Mesothelial cell of epicardium (in vitro differentiated cells): Measurements from ENCODE around the gene HEATR9. TPM values are rescaled to one million over a fixed set of nuclear protein-coding genes. Genes with fewer than 3 reads are reported as not detected.

Source experiments
- DNase-seq, 2 experiments: peaks; one replicate each; pipeline ENCODE4 v3.0.0; 2021; ENCODE audit warnings: low spot score in 2 of 2; ENCODE audit not compliant: unreplicated experiment in 2 of 2
- H3K27ac Mint-ChIP-seq: 2 replicates; pipeline ENCODE4 v1.8.0; 2021; ENCODE audit warnings: mixed read lengths
- H3K27me3 Mint-ChIP-seq: 2 replicates; pipeline ENCODE4 v1.8.0; 2021; ENCODE audit warnings: low read depth, mixed read lengths
- H3K36me3 Mint-ChIP-seq: 2 replicates; pipeline ENCODE4 v1.8.0; 2021; ENCODE audit warnings: mixed read lengths
- H3K4me1 Mint-ChIP-seq: 2 replicates; pipeline ENCODE4 v1.8.0; 2021; ENCODE audit warnings: mixed read lengths
- H3K4me3 Mint-ChIP-seq: 2 replicates; pipeline ENCODE4 v1.8.0; 2021; ENCODE audit warnings: mild to moderate bottlenecking, moderate library complexity, mixed read lengths
- H3K9me3 Mint-ChIP-seq: 2 replicates; pipeline ENCODE4 v1.8.0; 2021; ENCODE audit warnings: mixed read lengths
- CTCF ChIP-seq: fragments of 200-600 bp; sonication (generic); IDR thresholded peaks from one replicate; pipeline ENCODE4 v1.5.0; 2021; ENCODE audit warnings: antibody characterized with exemption; ENCODE audit not compliant: unreplicated experiment
- total RNA-seq: library from RNA; stranded (reverse); gene quantifications from 3 replicates; pipeline ENCODE4 v1.2.1, GENCODE V29; 2021

The HEATR9 gene
- total RNA-seq, 1 donor from 2014 or later, result not detected

- Mint-ChIP-seq H3K4me1 (no peaks in the 10 kb centered on the region), H3K36me3 (no peaks in the 10 kb centered on the region), H3K4me3 (no peak within 1 kb of the TSS), H3K27ac (no peak within 1 kb of the TSS), H3K27me3 (no peaks in the 10 kb centered on the region), H3K9me3 (no peaks in the 10 kb centered on the region)
- TF ChIP-seq CTCF, result no peak
- no peak for DNase-seq
Measured at GRCh38 chr17:35879773-35880654, 11.3 kb upstream of the HEATR9 start, which contains the start of gene CCL5. Gene CCL5, minus strand, starts transcription at chr17:35880360.

GRCh38 chr17:35878361-35878760 lies 9.7 kb upstream of the HEATR9 start:
- no peak for TF ChIP-seq CTCF
- no peaks in the 10 kb centered on the region for H3K4me1 Mint-ChIP-seq
- no peaks in the 10 kb centered on the region for H3K9me3 Mint-ChIP-seq
- H3K27me3 Mint-ChIP-seq, result no peaks in the 10 kb centered on the region
- H3K4me3 Mint-ChIP-seq, result no peak overlapping the region
- no peak overlapping the region for H3K27ac Mint-ChIP-seq
- no peak for DNase-seq
- H3K36me3 Mint-ChIP-seq, result no peaks in the 10 kb centered on the region

- TF ChIP-seq CTCF, result no peak
- Mint-ChIP-seq H3K27ac (no peak overlapping the region), H3K9me3 (no peaks in the 10 kb centered on the region), H3K4me1 (no peaks in the 10 kb centered on the region), H3K27me3 (no peaks in the 10 kb centered on the region), H3K4me3 (no peak overlapping the region), H3K36me3 (no peaks in the 10 kb centered on the region)
- DNase-seq, result no peak
Measured at GRCh38 chr17:35877345-35878029, 8.8 kb upstream of the HEATR9 start.

DNA sequence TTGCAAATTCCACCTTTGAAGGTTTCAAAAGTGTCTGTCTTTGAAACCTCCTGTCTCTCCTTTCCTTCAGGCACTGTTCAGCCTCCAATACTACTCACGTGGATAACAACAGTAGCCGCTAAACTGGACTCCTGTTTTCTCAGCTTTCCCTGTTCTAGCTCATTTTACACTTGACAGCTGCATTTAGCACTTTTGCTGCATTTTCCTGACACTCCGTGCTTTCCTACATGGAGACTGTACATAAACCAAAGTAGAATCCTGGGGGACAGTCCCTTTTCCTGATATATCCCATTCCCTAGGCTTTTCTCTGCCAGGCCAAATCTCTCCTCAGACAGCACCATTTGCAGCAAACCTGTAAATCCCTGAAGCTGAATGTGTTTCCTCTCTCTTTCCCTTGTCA lies 7.8 kb upstream of the HEATR9 start:
- no peak for DNase-seq
- H3K36me3 Mint-ChIP-seq, result no peaks in the 10 kb centered on the region
- no peaks in the 10 kb centered on the region for H3K27me3 Mint-ChIP-seq
- H3K9me3 Mint-ChIP-seq, result no peaks in the 10 kb centered on the region
- no peaks in the 10 kb centered on the region for H3K4me1 Mint-ChIP-seq
- no peak overlapping the region for H3K27ac Mint-ChIP-seq
- no peak for TF ChIP-seq CTCF
- no peak overlapping the region for H3K4me3 Mint-ChIP-seq

DNA sequence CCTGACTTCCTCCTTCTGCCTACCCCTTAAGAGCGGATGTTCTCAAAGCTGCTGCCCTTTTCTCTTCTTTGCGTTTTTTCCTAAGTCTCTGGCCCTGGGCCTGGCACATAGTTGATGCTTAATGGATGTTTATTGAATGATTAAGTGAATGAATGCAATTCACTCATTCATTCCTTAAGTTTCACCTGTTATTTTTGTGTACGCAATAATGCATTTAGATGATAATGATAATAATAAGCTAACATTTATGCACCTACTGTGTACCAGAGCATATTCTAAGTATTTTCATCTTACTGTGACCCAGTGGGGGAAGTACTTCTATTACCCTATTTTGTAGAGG lies 7.1 kb upstream of the HEATR9 start:
- Mint-ChIP-seq H3K4me1 (no peaks in the 10 kb centered on the region), H3K36me3 (no peaks in the 10 kb centered on the region), H3K27ac (no peak overlapping the region), H3K9me3 (no peaks in the 10 kb centered on the region), H3K27me3 (no peaks in the 10 kb centered on the region), H3K4me3 (no peak overlapping the region)
- DNase-seq, result no peak
- TF ChIP-seq CTCF, result no peak
